MM.1S (cell line): Measurements from ENCODE around the gene TDRD12.

ENCODE experiments used
- DNase-seq: peaks from one replicate; pipeline ENCODE4 v3.0.0-alpha.2; 2015
- H2AFZ ChIP-seq: fragments of 300-600 bp; sonication (generic); 2 replicates; pipeline ENCODE4 v1.6.0; 2016; ENCODE audit warnings: antibody characterized with exemption, low read length
- H3F3A ChIP-seq: fragments of 300-600 bp; sonication (generic); 2 replicates; pipeline ENCODE4 v1.6.1; 2016; ENCODE audit warnings: mild to moderate bottlenecking, antibody characterized with exemption, low read length, moderate library complexity, mixed read lengths; ENCODE audit not compliant: insufficient read depth
- H3K27ac ChIP-seq: fragments of 300-600 bp; sonication (generic); 2 replicates; pipeline ENCODE4 v1.5.1; 2016; ENCODE audit warnings: mild to moderate bottlenecking, low read length
- H3K27me3 ChIP-seq: fragments of 300-600 bp; sonication (generic); replicated peaks from 2 replicates; pipeline ENCODE4 v1.6.0; 2016; ENCODE audit warnings: low read length; ENCODE audit not compliant: insufficient read depth
- H3K36me3 ChIP-seq: fragments of 300-600 bp; sonication (generic); replicated peaks from 2 replicates; pipeline ENCODE4 v1.6.1; 2016; ENCODE audit warnings: mild to moderate bottlenecking, low read length, mixed read lengths; ENCODE audit not compliant: insufficient read depth
- H3K4me1 ChIP-seq: fragments of 300-600 bp; sonication (generic); 2 replicates; pipeline ENCODE4 v1.6.1; 2016; ENCODE audit warnings: low read length, mixed read lengths
- H3K4me2 ChIP-seq: fragments of 300-600 bp; sonication (generic); 2 replicates; pipeline ENCODE4 v1.6.0; 2016; ENCODE audit warnings: low read depth, low read length
- H3K4me3 ChIP-seq: fragments of 300-600 bp; sonication (generic); 2 replicates; pipeline ENCODE4 v1.5.1; 2016; ENCODE audit warnings: low read length, mixed read lengths
- H3K79me2 ChIP-seq: fragments of 300-600 bp; sonication (generic); 2 replicates; pipeline ENCODE4 v1.6.1; 2016; ENCODE audit warnings: mixed run types, low read length, mixed read lengths
- H3K9ac ChIP-seq: fragments of 300-600 bp; sonication (generic); 2 replicates; pipeline ENCODE4 v1.6.1; 2016; ENCODE audit warnings: low read length, mixed read lengths
- H3K9me2 ChIP-seq: fragments of 300-600 bp; sonication (generic); replicated peaks from 2 replicates; pipeline ENCODE4 v1.6.1; 2016; ENCODE audit warnings: mild to moderate bottlenecking, low read length, mixed read lengths; ENCODE audit not compliant: insufficient read depth
- H3K9me3 ChIP-seq: fragments of 300-600 bp; sonication (generic); replicated peaks from 2 replicates; pipeline ENCODE4 v1.6.1; 2016; ENCODE audit warnings: mild to moderate bottlenecking, low read length, mixed read lengths; ENCODE audit not compliant: insufficient read depth
- H4K20me1 ChIP-seq: fragments of 300-600 bp; sonication (generic); 2 replicates; pipeline ENCODE4 v1.6.1; 2016; ENCODE audit warnings: mild to moderate bottlenecking, low read length, moderate library complexity, mixed read lengths; ENCODE audit not compliant: insufficient read depth
- CTCF ChIP-seq: fragments of 300-600 bp; sonication (generic); IDR thresholded peaks from 2 replicates; pipeline ENCODE4 v1.5.1; 2016; ENCODE audit warnings: antibody characterized with exemption, low read length, mixed read lengths
- EZH2 ChIP-seq: fragments of 300-600 bp; sonication (generic); optimal IDR thresholded peaks from 2 replicates; pipeline ENCODE3; 2017; ENCODE audit warnings: low read depth, mild to moderate bottlenecking, antibody characterized with exemption, low read length, mixed read lengths
- EZH2phosphoT487 ChIP-seq: fragments of 300-600 bp; sonication (generic); IDR thresholded peaks from 2 replicates; pipeline ENCODE4 v1.6.1; 2018; ENCODE audit warnings: antibody characterized with exemption, low read length

The TDRD12 gene

GRCh38 chr19:32876919-32877285, 157.3 kb downstream of the TDRD12 start:
- no peak for DNase-seq
- Histone ChIP-seq H2AFZ (no peak overlapping the region), H3K79me2 (no peaks in the 10 kb centered on the region), H3F3A (no peaks in the 10 kb centered on the region), H3K36me3 (no peaks in the 10 kb centered on the region), H3K9me2 (no peaks in the 10 kb centered on the region), H3K4me2 (no peak overlapping the region), H3K27me3 (no peaks in the 10 kb centered on the region), H4K20me1 (no peaks in the 10 kb centered on the region), H3K9me3 (no peaks in the 10 kb centered on the region), H3K4me1 (no peaks in the 10 kb centered on the region), H3K27ac (no peak overlapping the region), H3K9ac (no peak overlapping the region), H3K4me3 (no peak overlapping the region)
- TF ChIP-seq CTCF (no peak), EZH2phosphoT487 (no peak), EZH2 (no peak)
